Tibial nerve (tissue), 4 donors: ENCODE data around the gene CFAP251.

Source experiments
- CTCF ChIP-seq, 5 experiments: fragments of 200-600 bp in 3 of 5; fragments of 450-650 bp in 2 of 5; sonication (generic) in 3 of 5; IDR thresholded peaks; one replicate each; pipeline ENCODE4 v1.5.1; 2016 to 2019; ENCODE audit warnings: antibody characterized with exemption in 5 of 5, mild to moderate bottlenecking in 3 of 5, moderate library complexity in 2 of 5
- EP300 ChIP-seq, 2 donors: sonication (generic); formaldehyde crosslinking; IDR thresholded peaks; one replicate each; pipeline ENCODE4 v1.6.1; 2017; ENCODE audit warnings: antibody characterized with exemption in 2 of 2, mild to moderate bottlenecking in 1 of 2
- POLR2A ChIP-seq, 2 donors: fragments of 450-650 bp; IDR thresholded peaks; one replicate each; pipeline ENCODE4 v1.6.1; 2017; ENCODE audit warnings: antibody characterized with exemption in 2 of 2, mild to moderate bottlenecking in 2 of 2, moderate library complexity in 2 of 2

- TF ChIP-seq CTCF (IDR thresholded peaks at IDR 0.05) = no peak
- TF ChIP-seq POLR2A (IDR thresholded peaks at IDR 0.05) = no peak
- no peak for TF ChIP-seq EP300 (IDR thresholded peaks at IDR 0.05)
Observed at GRCh38 chr12:122006186-122006926, 88.0 kb downstream of the CFAP251 start.
